BJ (cell line): ENCODE results near the gene MTA1. TPM values are rescaled to one million over a fixed set of nuclear protein-coding genes. Genes with fewer than 3 reads are reported as not detected.

Experiments
- CTCF ChIA-PET: fragments of 350-600 bp; formaldehyde crosslinking; extraction: SDS; loops from one replicate; lab custom pipeline; 2021; ENCODE audit warnings: antibody characterized with exemption, inconsistent platforms; lab: Yijun Ruan, JAX
- POLR2A ChIA-PET: fragments of 300-600 bp; sonication (Branson Sonifier 250); formaldehyde crosslinking; extraction: SDS; loops from one replicate; lab custom pipeline; 2021; ENCODE audit warnings: antibody characterized with exemption; lab: Charles Lee
- DNase-seq: peaks from one replicate; pipeline ENCODE4 v3.0.0-alpha.2; 2011; ENCODE audit warnings: low read depth
- H3K27me3 ChIP-seq: 2 replicates; pipeline ENCODE4 v1.6.0; 2011; ENCODE audit warnings: low read length; ENCODE audit not compliant: control insufficient read depth, insufficient read depth
- H3K36me3 ChIP-seq: 2 replicates; pipeline ENCODE4 v1.5.1; 2011; ENCODE audit warnings: low read length; ENCODE audit not compliant: control insufficient read depth, insufficient read depth
- H3K4me3 ChIP-seq: 2 replicates; pipeline ENCODE4 v1.5.1; 2011; ENCODE audit warnings: low read depth, mild to moderate bottlenecking, control low read depth, low read length
- CTCF ChIP-seq: IDR thresholded peaks from 2 replicates; pipeline ENCODE4 v1.5.1; 2011; ENCODE audit warnings: low read depth, mild to moderate bottlenecking, control low read depth, inconsistent platforms, low read length, moderate library complexity; ENCODE audit not compliant: insufficient read depth
- polyA plus RNA-seq: library from polyadenylated mRNA; depleted of rRNA; stranded (reverse); fragments of >200 nt; gene quantifications from 2 replicates; pipeline ENCODE4 v1.2.3, GENCODE V29; 2011

MTA1 gene
- polyA plus RNA-seq, 1 experiment, result 48.8 TPM

DNA sequence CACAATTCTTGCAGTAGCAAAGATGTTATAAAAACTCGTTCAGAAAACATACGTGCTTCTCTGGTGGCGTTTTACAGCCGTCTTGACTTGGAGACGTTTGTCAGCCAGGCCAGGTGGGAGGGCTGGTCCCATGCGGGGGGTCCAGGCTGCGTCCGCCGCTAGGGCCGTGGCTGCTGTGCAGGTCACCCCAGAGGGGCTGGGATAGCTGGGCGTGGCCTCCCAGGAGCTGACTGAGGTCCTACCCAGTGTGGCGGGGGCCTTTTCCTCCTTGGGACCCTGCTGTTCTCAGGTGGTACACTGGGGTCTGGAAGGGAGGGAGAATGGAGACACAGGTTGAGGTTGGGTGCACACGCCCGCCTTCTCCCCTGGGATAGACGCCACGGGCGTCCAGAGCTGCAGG lies 25.2 kb downstream of the MTA1 start:
- no peak for TF ChIP-seq CTCF
- Histone ChIP-seq H3K4me3 (no peak overlapping the region), H3K36me3 (peaks cover 15% of the 10 kb centered on the region), H3K27me3 (no peaks in the 10 kb centered on the region)
- POLR2A ChIA-PET, result no interaction called here
- CTCF ChIA-PET, result interaction anchor here (0.8 kb wide), 1 partner anchor 45 kb away, joined by 3 read pairs; no protein-coding TSS in a partner anchor
- no peak for DNase-seq

GRCh38 chr14:105445290-105445689 lies 25.7 kb downstream of the MTA1 start:
- no peak overlapping the region for H3K4me3 ChIP-seq
- DNase-seq, result no peak
- H3K27me3 ChIP-seq, result no peaks in the 10 kb centered on the region
- CTCF ChIA-PET, result interaction anchor here (0.8 kb wide), 1 partner anchor 44 kb away, joined by 3 read pairs; no protein-coding TSS in a partner anchor
- POLR2A ChIA-PET, result no interaction called here
- TF ChIP-seq CTCF, result no peak
- peaks cover 18% of the 10 kb centered on the region for H3K36me3 ChIP-seq

DNA sequence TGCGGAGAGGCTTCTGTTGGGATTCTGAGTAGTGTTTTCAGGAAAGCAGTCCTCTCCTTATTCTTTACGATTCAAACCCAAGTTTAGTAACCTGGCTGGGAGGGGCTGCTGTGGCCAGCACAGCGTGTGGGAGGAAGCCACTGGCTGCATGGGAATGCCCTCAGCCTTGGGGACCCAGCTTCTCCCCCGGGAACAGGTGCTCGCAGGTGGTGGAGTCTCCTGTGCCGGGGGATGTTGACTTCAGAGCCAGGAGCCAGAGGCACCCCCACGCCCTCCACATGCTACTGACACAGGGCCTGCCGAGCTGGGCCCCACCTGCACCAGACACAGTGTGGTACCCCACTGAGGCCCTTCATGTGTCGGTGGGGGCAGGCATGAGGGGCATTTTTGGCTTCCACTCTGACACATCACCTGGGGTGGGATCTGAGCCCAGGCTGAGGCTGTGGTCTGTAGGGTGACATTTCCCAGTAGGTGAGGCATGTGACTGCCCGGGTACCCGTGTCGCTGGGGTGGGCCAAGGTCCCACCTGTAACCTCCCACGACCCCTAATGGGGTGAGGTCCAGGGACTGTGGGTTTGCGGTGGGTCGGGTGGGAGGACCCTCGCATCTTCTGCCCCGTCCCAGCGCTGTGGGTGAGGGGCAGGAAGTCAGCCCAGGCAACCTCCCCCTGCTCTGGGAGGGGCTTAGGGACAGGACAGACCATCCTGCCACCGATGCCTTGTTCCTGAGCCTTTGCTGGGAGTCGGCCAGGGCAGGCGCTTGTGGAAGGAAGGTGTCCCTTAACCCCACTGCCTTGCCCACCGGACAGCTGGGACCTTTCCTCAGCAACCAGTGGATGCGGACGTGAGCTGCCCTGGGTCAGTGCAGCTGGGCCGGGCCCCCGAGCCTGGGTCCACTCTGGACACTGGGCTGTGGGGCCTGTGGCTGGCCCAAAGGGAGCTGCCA lies 26.5 kb downstream of the MTA1 start:
- CTCF ChIA-PET, result interaction anchor here (1.3 kb wide), 1 partner anchor 82 kb away, joined by 3 read pairs; no protein-coding TSS in a partner anchor
- TF ChIP-seq CTCF, result no peak
- DNase-seq, result no peak
- Histone ChIP-seq H3K27me3 (no peaks in the 10 kb centered on the region), H3K4me3 (no peak overlapping the region), H3K36me3 (peaks cover 21% of the 10 kb centered on the region)
- POLR2A ChIA-PET, result no interaction called here

DNA sequence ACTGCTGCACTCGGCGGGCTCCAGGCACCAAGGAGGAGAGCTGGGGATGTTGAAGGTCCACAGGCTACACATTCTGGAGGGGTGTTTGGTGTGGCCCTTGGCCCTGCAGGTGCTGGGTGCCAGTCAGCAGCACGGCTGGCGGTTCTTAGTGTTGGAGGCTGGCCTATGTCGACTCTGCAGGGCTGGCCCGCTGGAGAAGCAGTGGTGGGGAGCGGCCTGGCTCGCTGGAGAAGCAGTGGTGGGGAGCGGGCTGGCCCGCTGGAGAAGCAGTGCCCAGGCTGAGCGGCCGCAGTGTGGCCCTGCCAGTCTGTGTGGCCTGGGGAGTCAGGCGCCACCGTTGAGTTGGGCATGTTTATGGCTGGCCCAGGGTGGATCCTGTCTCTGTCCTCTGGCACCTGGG lies 27.3 kb downstream of the MTA1 start:
- Histone ChIP-seq H3K36me3 (peaks cover 22% of the 10 kb centered on the region), H3K27me3 (no peaks in the 10 kb centered on the region), H3K4me3 (no peak overlapping the region)
- ChIA-PET POLR2A (no interaction called here), CTCF (interaction anchor here (1.3 to 2.0 kb wide), 4 partner anchors 12 to 81 kb away, joined by 3 to 8 read pairs (median 5); no protein-coding TSS in a partner anchor)
- DNase-seq, result no peak
- TF ChIP-seq CTCF, result no peak
